GM21825 (cell line): ENCODE measurements around the gene CCDC85C.

Experiments
- ATAC-seq: cut with Tn5 transposase; IDR thresholded peaks from one replicate; pipeline ENCODE4 v1.9.1; 2021; ENCODE audit warnings: mild to moderate bottlenecking, moderate library complexity; ENCODE audit not compliant: unreplicated experiment

The CCDC85C gene

GRCh38 chr14:99515301-99516155 lies 88.5 kb downstream of the CCDC85C start:
- no peak for ATAC-seq

DNA sequence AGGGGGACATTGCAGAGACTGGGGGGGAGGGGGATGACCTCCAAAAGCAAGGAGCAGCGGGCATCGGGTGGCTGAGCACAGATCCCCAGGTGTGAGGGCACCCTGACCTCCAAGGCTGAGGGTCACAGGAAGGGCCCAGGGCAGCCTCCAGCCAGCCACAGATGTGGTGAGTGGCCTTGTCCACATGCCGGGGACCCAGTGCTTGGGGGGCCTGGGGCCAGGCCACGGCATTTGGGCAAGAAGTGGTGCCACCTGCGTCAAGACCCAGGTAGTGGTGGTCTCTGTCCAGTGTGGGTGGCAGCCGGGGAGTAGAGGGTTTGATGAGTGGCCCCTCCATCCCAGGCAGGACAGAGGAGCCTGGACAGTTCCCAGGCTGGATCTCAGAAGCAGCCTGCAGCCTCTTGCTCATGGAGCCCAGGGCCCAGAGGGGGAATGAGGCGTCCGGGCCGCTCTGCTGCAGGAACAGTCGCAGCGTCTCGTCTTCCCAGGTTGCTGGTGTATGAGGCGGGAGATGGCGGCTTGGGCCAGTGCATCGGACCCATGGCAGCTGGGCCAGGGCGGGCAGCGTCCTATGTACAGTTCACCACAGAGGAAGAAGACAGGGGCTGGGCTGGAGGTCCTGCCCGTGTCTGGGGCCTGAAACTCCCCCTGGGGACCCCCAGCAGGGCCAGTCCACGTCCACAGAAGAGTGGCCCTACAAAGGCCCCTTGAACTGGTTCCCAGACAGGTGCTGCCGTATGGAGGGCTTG lies 89.3 kb downstream of the CCDC85C start:
- ATAC-seq, result no peak

DNA sequence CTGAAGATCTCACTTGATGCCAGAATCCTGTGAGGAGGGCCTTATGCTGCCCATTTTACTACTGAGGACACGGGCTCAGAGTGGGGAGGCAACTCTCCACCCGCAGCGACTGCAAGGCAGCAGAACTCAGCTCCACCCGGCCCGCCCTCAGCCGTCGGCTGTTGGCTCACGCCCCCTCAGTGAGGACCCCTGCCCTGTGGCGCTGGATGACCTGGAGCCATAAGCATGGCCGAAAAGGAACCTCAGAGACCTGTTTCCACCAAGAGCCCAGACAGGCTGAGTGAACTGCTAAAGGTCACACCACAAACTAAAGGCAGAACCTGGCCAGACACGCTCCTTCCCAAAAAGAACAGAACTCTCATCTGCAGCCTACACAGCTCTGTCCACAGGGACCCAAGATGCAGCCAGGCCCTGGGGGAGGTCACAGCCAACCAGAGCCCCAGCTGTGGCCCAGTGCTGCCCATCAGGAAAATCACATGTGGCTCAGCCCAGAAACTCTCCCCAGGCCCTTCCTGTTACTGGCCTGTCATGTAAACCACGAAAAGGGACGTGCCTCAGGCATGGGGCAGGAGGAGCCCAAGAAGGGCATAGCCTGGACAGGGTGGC lies 90.0 kb downstream of the CCDC85C start:
- no peak for ATAC-seq

DNA sequence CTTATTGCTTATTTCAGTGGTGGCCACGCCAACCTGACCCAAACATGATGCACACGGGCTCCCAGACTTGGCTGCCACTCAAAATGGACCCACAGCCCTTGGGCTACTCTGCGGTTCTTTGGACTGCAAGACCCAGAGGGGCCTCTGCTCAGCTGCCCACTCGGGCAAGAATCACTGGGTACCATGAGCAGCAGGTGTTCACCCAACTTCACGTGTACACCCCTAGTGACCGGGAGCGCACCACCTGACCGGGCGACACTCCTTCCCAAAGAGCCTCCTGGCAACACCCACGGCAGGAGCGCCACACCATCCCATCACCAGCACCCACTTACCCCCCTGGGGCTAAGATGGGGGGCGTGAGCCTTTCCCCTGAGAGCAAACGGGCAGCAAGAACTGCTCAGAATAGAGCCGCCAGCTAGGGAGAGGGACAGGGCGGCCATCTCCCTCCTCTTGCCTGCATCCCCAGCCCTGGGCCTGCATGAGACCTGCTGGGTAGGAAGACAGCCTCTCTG lies 90.8 kb downstream of the CCDC85C start:
- no peak for ATAC-seq

DNA sequence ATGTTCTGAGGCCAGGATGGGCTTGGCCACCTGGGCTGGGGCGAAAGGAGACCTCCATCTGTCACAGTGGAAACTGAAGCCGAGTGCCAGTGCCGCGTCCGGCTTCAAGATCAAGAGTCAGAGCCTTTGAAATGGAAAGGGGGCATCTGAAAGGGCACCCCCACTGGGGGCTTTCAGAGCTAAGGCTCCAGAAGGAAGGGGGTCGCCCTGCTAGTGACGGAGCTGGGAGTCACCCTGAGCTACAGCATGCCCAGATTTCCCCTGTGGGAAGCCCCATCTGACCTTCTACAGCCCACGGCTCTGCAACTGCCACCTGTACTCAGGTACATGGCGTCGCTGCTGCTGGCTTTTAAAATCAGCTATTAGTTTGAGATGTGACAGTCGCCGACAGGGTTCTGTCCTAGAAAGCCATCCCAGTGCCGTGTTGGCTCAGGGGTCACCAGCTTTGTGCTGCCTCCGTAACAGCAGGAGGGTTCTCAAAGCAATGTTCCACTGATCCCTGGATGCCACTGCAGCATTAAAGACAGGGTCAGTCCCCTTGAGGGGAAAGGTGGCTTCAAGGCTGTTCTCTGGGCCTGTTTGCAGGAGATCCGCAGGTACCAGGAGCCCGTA lies 91.3 kb downstream of the CCDC85C start:
- ATAC-seq, result no peak

GRCh38 chr14:99512110-99512449 lies 91.9 kb downstream of the CCDC85C start:
- no peak for ATAC-seq

GRCh38 chr14:99511421-99512109 lies 92.4 kb downstream of the CCDC85C start:
- ATAC-seq, result no peak

DNA sequence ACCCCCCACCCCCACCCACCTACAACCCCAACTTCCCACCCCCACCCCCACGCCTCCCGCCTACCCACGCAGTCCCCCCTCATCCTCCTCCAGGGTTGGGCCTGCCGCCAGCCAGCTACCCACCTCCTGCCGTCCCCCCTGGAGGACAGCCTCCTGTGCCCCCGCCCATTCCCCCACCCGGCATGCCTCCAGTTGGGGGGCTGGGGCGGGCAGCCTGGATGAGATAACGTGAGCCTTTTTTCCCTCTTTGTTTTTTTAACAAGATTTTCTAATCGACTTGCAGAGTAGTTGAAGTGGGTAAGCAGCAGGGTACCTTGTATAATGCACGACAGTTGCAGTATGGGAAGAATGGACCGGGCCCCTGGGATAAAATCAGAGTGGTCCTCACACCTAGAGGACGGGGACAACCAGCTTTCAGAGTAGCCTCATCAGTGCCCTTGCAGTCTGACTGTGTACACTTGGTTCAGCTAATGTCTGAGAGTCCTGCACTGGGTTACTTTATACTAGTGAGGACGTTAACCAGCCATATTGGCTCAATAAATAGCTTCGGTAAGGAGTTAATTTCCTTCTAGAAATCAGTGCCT lies 93.4 kb downstream of the CCDC85C start:
- ATAC-seq, result no peak

GRCh38 chr14:99509871-99510555 lies 94.0 kb downstream of the CCDC85C start:
- no peak for ATAC-seq

DNA sequence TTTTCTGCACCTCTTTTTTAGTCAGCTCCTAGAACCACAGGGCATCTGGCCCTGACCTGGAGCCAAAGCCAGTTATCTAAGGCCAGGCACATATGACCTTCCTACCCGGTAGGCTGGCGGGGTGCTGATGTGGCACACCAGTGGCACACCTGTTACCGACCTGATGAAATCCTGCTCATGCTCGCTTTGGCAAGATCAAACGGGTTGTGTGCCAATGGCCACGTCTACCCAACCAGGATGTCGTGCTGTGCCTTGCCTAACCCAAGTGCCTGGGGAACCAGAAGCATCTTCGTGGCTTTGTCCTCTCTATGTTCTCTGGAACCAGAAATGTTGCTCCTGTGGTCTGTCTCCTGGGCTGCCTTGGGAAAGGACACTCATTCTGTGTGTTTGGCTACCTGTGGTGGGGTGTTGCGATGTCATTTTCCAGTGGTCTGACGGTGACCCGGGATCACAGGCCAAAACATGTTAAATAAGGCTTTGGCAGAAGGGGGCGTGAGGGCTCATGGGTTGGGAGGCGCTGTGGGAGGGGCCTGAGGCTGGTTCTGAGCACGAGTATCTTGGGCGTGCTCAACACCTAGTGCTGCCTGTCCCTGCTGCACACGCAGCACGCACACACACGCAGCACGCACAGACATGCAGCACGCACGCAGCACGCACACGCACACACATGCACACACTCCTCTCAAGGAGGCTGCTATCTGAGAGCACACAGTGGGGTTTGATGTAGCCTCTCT lies 94.9 kb downstream of the CCDC85C start:
- no peak for ATAC-seq

GRCh38 chr14:99507860-99508640 lies 96.0 kb downstream of the CCDC85C start:
- ATAC-seq, result no peak

DNA sequence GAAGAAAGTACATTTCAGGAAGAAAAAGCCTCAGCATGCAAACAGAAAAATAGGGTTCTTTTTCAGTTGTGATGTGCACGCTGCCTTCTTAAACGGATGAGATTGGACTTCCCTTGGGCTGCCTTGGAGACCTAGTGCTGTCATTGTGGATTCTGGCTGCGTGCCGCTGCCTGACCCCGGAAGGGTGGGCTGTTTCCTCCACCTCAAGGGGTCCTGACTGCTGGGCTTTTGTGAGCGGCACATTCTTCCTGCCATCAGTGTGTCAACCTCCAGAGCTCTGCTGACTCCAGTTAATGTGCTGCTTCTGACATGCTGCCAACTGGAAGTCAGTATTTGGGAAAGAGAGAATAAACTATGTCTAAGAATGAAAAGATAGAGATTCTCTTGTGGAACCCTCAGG lies 97.7 kb downstream of the CCDC85C start:
- no peak for ATAC-seq

DNA sequence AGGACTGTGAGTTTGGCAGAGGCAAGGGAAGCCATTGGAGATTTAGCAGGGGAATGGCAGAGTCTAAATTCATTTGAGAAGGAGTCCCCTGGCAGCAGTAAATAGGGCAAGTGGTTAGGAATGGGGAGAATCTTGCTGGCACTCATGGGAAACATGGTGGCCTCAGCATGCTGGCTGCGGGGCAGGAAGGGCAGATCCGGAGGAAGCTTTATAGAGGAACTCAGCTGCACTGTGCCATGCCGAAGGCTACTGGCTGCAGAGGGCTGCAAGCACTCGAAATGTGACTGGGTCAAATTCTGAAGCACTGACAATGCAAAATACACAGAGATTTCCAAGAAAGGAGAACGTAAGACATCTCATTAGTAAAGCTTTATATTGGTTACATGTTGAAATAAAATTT lies 98.9 kb downstream of the CCDC85C start:
- no peak for ATAC-seq

- no peak for ATAC-seq
Measured at GRCh38 chr14:99503848-99504453, 100.1 kb downstream of the CCDC85C start.

DNA sequence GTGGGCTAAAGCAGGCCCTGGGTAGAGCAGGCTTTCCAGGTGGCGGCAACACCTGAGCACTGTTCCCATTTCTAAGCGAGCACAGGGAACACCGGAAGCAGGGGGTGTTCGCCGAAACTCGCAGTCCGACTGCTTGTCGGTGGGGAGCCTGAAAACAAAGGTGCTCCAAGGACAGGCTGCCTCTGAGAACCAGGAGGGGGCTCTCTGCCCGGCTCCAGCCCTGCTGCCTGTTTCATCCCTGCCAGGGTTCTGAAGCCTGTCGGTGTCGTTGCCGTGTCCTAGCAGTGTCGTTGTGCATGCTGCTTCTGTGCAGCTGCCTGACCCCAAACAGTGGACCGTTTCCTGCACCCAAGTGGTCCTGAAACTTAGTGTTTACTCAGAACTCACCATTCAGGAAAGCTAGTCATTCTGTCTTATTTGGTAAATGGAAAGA lies 101.0 kb downstream of the CCDC85C start:
- no peak for ATAC-seq

GRCh38 chr14:99497894-99498293 lies 106.1 kb downstream of the CCDC85C start:
- no peak for ATAC-seq

GRCh38 chr14:99497341-99497740 lies 106.7 kb downstream of the CCDC85C start:
- no peak for ATAC-seq

DNA sequence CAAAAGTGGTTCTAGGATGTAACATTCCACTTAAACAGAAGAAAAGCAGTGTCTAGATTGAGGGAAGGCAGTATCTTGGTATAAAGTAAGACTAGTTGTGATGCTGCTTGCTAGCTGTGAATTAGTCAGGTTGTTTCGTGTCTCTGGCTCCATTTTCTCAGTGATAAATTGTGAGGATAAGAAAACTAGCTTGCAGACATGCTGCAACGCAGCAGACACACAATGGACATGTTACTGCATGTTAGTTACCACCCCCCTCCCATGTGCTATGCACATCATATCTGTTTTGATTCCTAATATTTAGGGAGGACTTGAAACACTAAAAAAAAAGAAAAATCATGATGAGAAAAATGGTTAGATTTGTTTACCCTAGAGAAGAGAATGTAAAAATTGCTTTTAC lies 119.9 kb downstream of the CCDC85C start:
- no peak for ATAC-seq
